HFFc6 (cell line): Measurements from ENCODE around the gene GRB10. TPM values are rescaled to one million over a fixed set of nuclear protein-coding genes. Genes with fewer than 3 reads are reported as not detected.

Experiments used
- DNase-seq: peaks from one replicate; pipeline ENCODE4 v3.0.0-alpha.2; 2018
- H3K27ac Mint-ChIP-seq: 2 replicates; pipeline ENCODE4 v1.8.0; 2020; ENCODE audit warnings: mild to moderate bottlenecking, mixed read lengths
- H3K27me3 Mint-ChIP-seq: 2 replicates; pipeline ENCODE4 v1.8.0; 2021; ENCODE audit warnings: mild to moderate bottlenecking, moderate library complexity, mixed read lengths; ENCODE audit not compliant: insufficient read depth
- H3K36me3 Mint-ChIP-seq: 2 replicates; pipeline ENCODE4 v1.8.0; 2021; ENCODE audit warnings: low read depth, mixed read lengths
- H3K4me1 Mint-ChIP-seq: 2 replicates; pipeline ENCODE4 v1.8.0; 2020; ENCODE audit warnings: low read depth, mixed read lengths
- H3K4me3 Mint-ChIP-seq: 2 replicates; pipeline ENCODE4 v1.8.0; 2020; ENCODE audit warnings: mild to moderate bottlenecking, moderate library complexity, mixed read lengths
- H3K9me3 Mint-ChIP-seq: 2 replicates; pipeline ENCODE4 v1.8.0; 2020; ENCODE audit warnings: mild to moderate bottlenecking, mixed read lengths
- CTCF ChIP-seq: fragments of 200-600 bp; sonication (generic); IDR thresholded peaks from 2 replicates; pipeline ENCODE4 v1.5.0; 2021; ENCODE audit warnings: antibody characterized with exemption, mild to moderate bottlenecking
- total RNA-seq, 6 experiments: library from RNA; stranded (reverse); fragmentation: NEBNext Ultra II Directional; extraction: Animal tissue kit (Norgen Biotek cat#: 25700); gene quantifications; 2 replicates in 1 of 6; 3 replicates in 5 of 6; pipeline ENCODE4 v1.2.3, GENCODE V29; 2021

Gene GRB10
- total RNA-seq, 6 experiments from 2014 or later: 13.6 to 17.8 (median 14.8) TPM

GRCh38 chr7:50645186-50645585 lies 137.5 kb downstream of the GRB10 start:
- Mint-ChIP-seq H3K36me3 (peaks cover 6% of the 10 kb centered on the region; the same call in 1 of the 2 replicates), H3K9me3 (no peaks in the 10 kb centered on the region), H3K27me3 (no peaks in the 10 kb centered on the region), H3K27ac (no peak overlapping the region), H3K4me1 (no peaks in the 10 kb centered on the region), H3K4me3 (no peak overlapping the region)
- no peak for DNase-seq
- no peak for TF ChIP-seq CTCF

GRCh38 chr7:50644586-50644985 lies 138.1 kb downstream of the GRB10 start:
- no peak overlapping the region for H3K4me3 Mint-ChIP-seq
- no peaks in the 10 kb centered on the region for H3K9me3 Mint-ChIP-seq
- no peak overlapping the region for H3K27ac Mint-ChIP-seq
- TF ChIP-seq CTCF: no peak
- no peak for DNase-seq
- H3K4me1 Mint-ChIP-seq: no peaks in the 10 kb centered on the region
- no peaks in the 10 kb centered on the region for H3K27me3 Mint-ChIP-seq
- H3K36me3 Mint-ChIP-seq: peaks cover 6% of the 10 kb centered on the region; the same call in 1 of the 2 replicates

GRCh38 chr7:50644114-50644513 lies 138.6 kb downstream of the GRB10 start:
- Mint-ChIP-seq H3K27ac (no peak overlapping the region), H3K36me3 (peaks cover 2% of the 10 kb centered on the region; the same call in 1 of the 2 replicates), H3K27me3 (no peaks in the 10 kb centered on the region), H3K9me3 (no peaks in the 10 kb centered on the region), H3K4me1 (no peaks in the 10 kb centered on the region), H3K4me3 (no peak overlapping the region)
- no peak for DNase-seq
- no peak for TF ChIP-seq CTCF

GRCh38 chr7:50641442-50642405 lies 141.0 kb downstream of the GRB10 start:
- TF ChIP-seq CTCF: no peak
- Mint-ChIP-seq H3K27me3 (no peaks in the 10 kb centered on the region), H3K4me3 (no peak overlapping the region), H3K27ac (no peak overlapping the region), H3K4me1 (peaks cover 20% of the 10 kb centered on the region), H3K36me3 (peaks cover 6% of the 10 kb centered on the region), H3K9me3 (0 out of 2 replicates have a peak, but pooled peaks cover 3% of the 10 kb centered on the region)
- DNase-seq: no peak

- DNase-seq: no peak
- no peak overlapping the region for H3K4me3 Mint-ChIP-seq
- H3K27ac Mint-ChIP-seq: no peak overlapping the region
- H3K4me1 Mint-ChIP-seq: peaks cover 20% of the 10 kb centered on the region
- no peak for TF ChIP-seq CTCF
- peaks cover 6% of the 10 kb centered on the region for H3K36me3 Mint-ChIP-seq
- H3K9me3 Mint-ChIP-seq: 0 out of 2 replicates have a peak, but pooled peaks cover 3% of the 10 kb centered on the region
- no peaks in the 10 kb centered on the region for H3K27me3 Mint-ChIP-seq
Observed at GRCh38 chr7:50640779-50641178, 141.9 kb downstream of the GRB10 start.
